GM12878 (cell line): ENCODE data around the gene SOS1. TPM values are rescaled to one million over a fixed set of nuclear protein-coding genes. Genes with fewer than 3 reads are reported as not detected.

ENCODE experiments used
- ATAC-seq: fragments of 200-7000 bp; cut with Tn5 transposase; 3 replicates; pipeline ENCODE4 v1.9.1; 2020; ENCODE audit warnings: mild to moderate bottlenecking, moderate library complexity
- BruUV-seq: library from RNA; stranded (reverse); fragments of 400-500 nt; replicated peaks from 2 replicates; lab custom pipeline; 2021; lab: Mats Ljungman, UMichigan
- CTCF ChIA-PET: fragments of 300-600 bp; sonication (Branson Sonifier 250); formaldehyde crosslinking; extraction: SDS; loops from one replicate; lab custom pipeline; 2021; ENCODE audit warnings: inconsistent platforms; lab: Yijun Ruan, JAX
- POLR2A ChIA-PET: fragments of 350-600 bp; formaldehyde crosslinking; extraction: SDS; loops from one replicate; lab custom pipeline; 2021; ENCODE audit warnings: inconsistent platforms; lab: Charles Lee
- RAD21 ChIA-PET: fragments of 300-600 bp; sonication (Branson Sonifier 250); formaldehyde crosslinking; loops from one replicate; lab custom pipeline; 2023; ENCODE audit warnings: antibody characterized with exemption; ENCODE audit not compliant: unreplicated experiment; lab: Charles Lee
- SMC1A ChIA-PET: fragments of 300-600 bp; sonication (Branson Sonifier 250); formaldehyde crosslinking; loops from one replicate; lab custom pipeline; 2023; ENCODE audit not compliant: unreplicated experiment, uncharacterized antibody; lab: Charles Lee
- DNase-seq: peaks from one replicate; pipeline ENCODE4 v3.0.0-alpha.2; 2011; ENCODE audit warnings: low read depth, low spot score
- FAIRE-seq: peaks from 3 replicates; lab custom pipeline; 2011; peaks lifted over from hg19 to GRCh38; lab: Jason Lieb, UNC
- H2AFZ ChIP-seq: 2 replicates; pipeline ENCODE4 v1.6.0; 2011; ENCODE audit warnings: low read depth, low read length, control low read depth; ENCODE audit not compliant: control insufficient read depth
- H3K27ac ChIP-seq: 2 replicates; pipeline ENCODE4 v1.5.1; 2011; ENCODE audit warnings: control low read depth; ENCODE audit not compliant: control insufficient read depth, insufficient read depth
- H3K27me3 ChIP-seq, 2 experiments: replicated peaks in 1 of 2; 2 replicates each; pipeline versions ENCODE4 v1.6.0 to v1.6.1; 2011; ENCODE audit warnings: low read length in 1 of 2; ENCODE audit not compliant: control insufficient read depth in 2 of 2, insufficient read depth in 2 of 2
- H3K36me3 ChIP-seq, 2 experiments: 2 replicates each; pipeline ENCODE4 v1.5.1; 2011; ENCODE audit warnings: low read length in 1 of 2; ENCODE audit not compliant: control insufficient read depth in 2 of 2, insufficient read depth in 2 of 2
- H3K4me1 ChIP-seq: 2 replicates; pipeline ENCODE4 v1.6.1; 2011; ENCODE audit warnings: mild to moderate bottlenecking, low read length, moderate library complexity, mixed read lengths; ENCODE audit not compliant: control insufficient read depth, insufficient read depth
- H3K4me2 ChIP-seq: 2 replicates; pipeline ENCODE4 v1.6.0; 2011; ENCODE audit warnings: control low read depth; ENCODE audit not compliant: control insufficient read depth, insufficient read depth
- H3K4me3 ChIP-seq: fragments of 200-600 bp; sonication (generic); 2 replicates; pipeline ENCODE4 v1.5.1; 2016
- H3K79me2 ChIP-seq: 2 replicates; pipeline ENCODE4 v1.6.0; 2011; ENCODE audit warnings: low read length; ENCODE audit not compliant: control insufficient read depth, insufficient read depth
- H3K9ac ChIP-seq: 2 replicates; pipeline ENCODE4 v1.8.0; 2011; ENCODE audit warnings: low read length, control low read depth, mixed read lengths; ENCODE audit not compliant: control insufficient read depth, insufficient read depth
- H3K9me3 ChIP-seq: replicated peaks from 3 replicates; pipeline ENCODE4 v1.5.1; 2011; ENCODE audit warnings: mild to moderate bottlenecking, low read length; ENCODE audit not compliant: control insufficient read depth, insufficient read depth
- H4K20me1 ChIP-seq: 2 replicates; pipeline ENCODE4 v1.6.0; 2011; ENCODE audit not compliant: control insufficient read depth, insufficient read depth
- FOXK2 ChIP-seq: fragments of 450-650 bp; IDR thresholded peaks from 2 replicates; pipeline ENCODE4 v1.6.1; 2017; ENCODE audit warnings: mild to moderate bottlenecking, moderate library complexity
- GATAD2B ChIP-seq: fragments of 450-650 bp; conservative IDR thresholded peaks from 2 replicates; pipeline ENCODE4 v1.6.1; 2017; ENCODE audit warnings: low read depth, mild to moderate bottlenecking, moderate library complexity
- HDGF ChIP-seq: fragments of 450-650 bp; IDR thresholded peaks from 2 replicates; pipeline ENCODE4 v1.6.1; 2016; ENCODE audit warnings: antibody characterized with exemption
- IKZF1 ChIP-seq: fragments of 450-650 bp; conservative IDR thresholded peaks from 2 replicates; pipeline ENCODE4 v1.6.1; 2017; ENCODE audit warnings: antibody characterized with exemption, mild to moderate bottlenecking
- MTA2 ChIP-seq: fragments of 450-650 bp; IDR thresholded peaks from 2 replicates; pipeline ENCODE4 v1.6.1; 2016; ENCODE audit warnings: low read depth, mild to moderate bottlenecking, moderate library complexity
- NFYA ChIP-seq: IDR thresholded peaks from 2 replicates; pipeline ENCODE4 v1.6.1; 2011; ENCODE audit warnings: low read depth, mild to moderate bottlenecking, low read length, improper control_type of control experiment, borderline replicate concordance
- NR2F1 ChIP-seq: fragments of 450-650 bp; conservative IDR thresholded peaks from 2 replicates; pipeline ENCODE4 v1.6.1; 2017; ENCODE audit warnings: mild to moderate bottlenecking
- PAX8 ChIP-seq: fragments of 450-650 bp; IDR thresholded peaks from 2 replicates; pipeline ENCODE4 v1.6.1; 2017; ENCODE audit warnings: mild to moderate bottlenecking, moderate library complexity
- RELB ChIP-seq: fragments of 450-650 bp; IDR thresholded peaks from 2 replicates; pipeline ENCODE4 v1.6.1; 2017; ENCODE audit warnings: low read depth, mild to moderate bottlenecking, moderate library complexity
- RUNX3 ChIP-seq: IDR thresholded peaks from 2 replicates; pipeline ENCODE4 v1.6.1; 2012; ENCODE audit warnings: low read length, inconsistent platforms
- SMAD1 ChIP-seq: fragments of 450-650 bp; IDR thresholded peaks from 2 replicates; pipeline ENCODE4 v1.6.1; 2018; ENCODE audit warnings: mild to moderate bottlenecking, low read depth; ENCODE audit not compliant: partially characterized antibody
- SMAD5 ChIP-seq: IDR thresholded peaks from 2 replicates; pipeline ENCODE4 v1.6.1; 2016; ENCODE audit warnings: antibody characterized with exemption, low read depth
- SMARCA5 ChIP-seq: fragments of 450-650 bp; IDR thresholded peaks from 2 replicates; pipeline ENCODE4 v1.6.1; 2017; ENCODE audit warnings: mild to moderate bottlenecking
- SREBF1 ChIP-seq: IDR thresholded peaks from 2 replicates; pipeline ENCODE4 v1.6.1; 2012; ENCODE audit warnings: mild to moderate bottlenecking, low read length
- TARDBP ChIP-seq: IDR thresholded peaks from 2 replicates; pipeline ENCODE4 v1.6.1; 2016; ENCODE audit warnings: borderline replicate concordance
- TBL1XR1 ChIP-seq: IDR thresholded peaks from 2 replicates; pipeline ENCODE4 v1.6.1; 2012; ENCODE audit warnings: low read depth, low read length, improper control_type of control experiment
- ZNF687 ChIP-seq: fragments of 450-650 bp; IDR thresholded peaks from 2 replicates; pipeline ENCODE4 v1.6.1; 2017; ENCODE audit warnings: mild to moderate bottlenecking, moderate library complexity
- WGBS: methylation state at CpG from one replicate; pipeline ENCODE4 v1.1.6; 2016; ENCODE audit warnings: low lambda C conversion rate; ENCODE audit not compliant: insufficient replicate concordance, insufficient coverage; ENCODE audit errors: missing lambda C conversion rate; 5-methylcytosine and 5-hydroxymethylcytosine counted together
- in situ Hi-C: fragments of 300-500 bp; cut with MboI; formaldehyde crosslinking; loops from 9 replicates; pipeline ENCODE4 v1.14.3; 2018; ENCODE audit warnings: mixed read lengths
- intact Hi-C: fragments of 100-400 bp; cut with micrococcal nuclease; formaldehyde crosslinking; loops from one replicate; pipeline ENCODE4 v1.14.2; 2022; ENCODE audit not compliant: unreplicated experiment
- polyA plus RNA-seq, 11 experiments: library from polyadenylated mRNA; depleted of rRNA in 4 of 11; unstranded in 6 of 11; stranded (reverse) in 5 of 11; fragments of >200 nt; fragmentation: Nextera tagmentation in 4 of 11; fragmentation: Illumina TruSeq in 1 of 11; extraction: Ambion mirVana in 4 of 11; extraction: Trizol in 1 of 11; gene quantifications; 1 replicate in 1 of 11; 2 replicates in 10 of 11; pipeline versions ENCODE4 v1.2.1 to v1.2.3, GENCODE V29; 2011 to 2016; ENCODE audit warnings: inconsistent platforms in 2 of 11, missing spikeins in 2 of 11, low read depth in 1 of 11
- total RNA-seq, 4 experiments: library from RNA; depleted of rRNA in 3 of 4; stranded (reverse); fragments of >200 nt in 3 of 4; fragmentation: Illumina TruSeq in 1 of 4; extraction: Trizol in 1 of 4; gene quantifications; 2 replicates each; pipeline versions ENCODE4 v1.2.1 to v1.2.3, GENCODE V29; 2013 to 2021

Gene SOS1
- total and polyA plus RNA-seq, 10 of the 15 experiments (the other 5 are each of a cell fraction or from before 2014, with no cell fraction given) = 2.1 to 24.1 (median 8.5) TPM

DNA sequence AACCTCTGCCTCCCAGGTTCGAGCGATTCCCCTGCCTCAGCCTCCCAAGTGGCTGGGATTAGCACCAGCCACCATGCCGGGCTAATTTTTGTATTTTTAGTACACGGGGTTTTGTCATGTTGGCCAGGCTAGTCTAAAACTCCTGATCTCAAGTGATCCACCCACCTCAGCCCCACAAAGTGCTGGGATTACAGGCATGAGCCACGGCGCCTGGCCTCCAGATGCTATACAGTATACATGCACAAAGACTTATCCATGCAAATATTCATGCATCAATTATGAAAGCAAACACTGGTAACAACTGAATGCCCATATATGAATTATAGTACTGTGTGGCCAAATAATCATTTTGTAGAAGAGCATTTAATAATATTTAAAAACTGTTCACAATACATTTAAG lies 36.0 kb upstream of the SOS1 start:
- no peak for ATAC-seq
- Histone ChIP-seq H3K27me3 (no peaks in the 10 kb centered on the region), H3K9ac (no peak overlapping the region), H3K79me2 (no peaks in the 10 kb centered on the region), H2AFZ (no peak overlapping the region), H3K4me1 (no peaks in the 10 kb centered on the region), H3K4me3 (no peak overlapping the region), H4K20me1 (no peaks in the 10 kb centered on the region), H3K9me3 (no peaks in the 10 kb centered on the region), H3K27ac (no peak overlapping the region), H3K4me2 (no peak overlapping the region), H3K36me3 (no peaks in the 10 kb centered on the region)
- DNase-seq = no peak
- ChIA-PET RAD21 (no interaction called here), CTCF (no interaction called here), SMC1A (no interaction called here), POLR2A (no interaction called here)
- TF ChIP-seq SMAD1 = no peak
- TF ChIP-seq NR2F1 = no peak
- TF ChIP-seq GATAD2B = no peak
- no peak for FAIRE-seq
- in situ Hi-C loops = no loop called here
- no TSS peak for BruUV-seq
- WGBS = 68% methylated on average over 4 of the region's 6 CpGs
- intact Hi-C loops = no loop called here

DNA sequence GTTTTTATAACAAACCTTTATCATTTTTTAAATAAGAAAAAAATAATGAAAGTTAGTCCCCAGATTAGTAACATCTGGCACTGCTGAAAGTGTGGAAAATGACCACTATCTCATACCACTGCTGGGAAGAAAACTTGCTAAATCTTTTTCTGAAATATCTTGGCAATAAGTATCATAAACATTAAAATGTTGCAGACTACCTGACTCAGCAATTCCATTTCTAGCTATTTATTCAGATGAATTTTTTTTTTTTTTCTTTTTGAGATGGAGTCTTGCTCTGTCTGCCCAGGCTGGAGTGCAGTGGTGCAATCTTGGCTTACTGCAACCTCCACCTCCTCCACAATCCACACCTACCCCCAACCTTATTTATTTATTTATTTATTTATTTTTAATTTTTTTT lies 35.3 kb upstream of the SOS1 start:
- Histone ChIP-seq H3K79me2 (no peaks in the 10 kb centered on the region), H3K4me1 (no peaks in the 10 kb centered on the region), H3K27ac (no peak overlapping the region), H3K36me3 (no peaks in the 10 kb centered on the region), H2AFZ (no peak overlapping the region), H3K9ac (no peak overlapping the region), H4K20me1 (no peaks in the 10 kb centered on the region), H3K4me3 (no peak overlapping the region), H3K4me2 (no peak overlapping the region), H3K9me3 (no peaks in the 10 kb centered on the region), H3K27me3 (no peaks in the 10 kb centered on the region)
- ChIA-PET RAD21 (no interaction called here), CTCF (no interaction called here), SMC1A (interaction anchor here (1.1 kb wide), 1 partner anchor 28 kb away, joined by 3 read pairs; no protein-coding TSS in a partner anchor), POLR2A (no interaction called here)
- BruUV-seq = no TSS peak
- in situ Hi-C loops (no loop called here), intact Hi-C loops (no loop called here)
- FAIRE-seq = no peak
- ATAC-seq = no peak
- DNase-seq = no peak
- TF ChIP-seq PAX8 (no peak), MTA2 (no peak), ZNF687 (no peak), FOXK2 (no peak), SMAD5 (no peak), SMARCA5 (no peak), TARDBP (no peak), SREBF1 (no peak), NFYA (no peak), RUNX3 (no peak), IKZF1 (no peak), TBL1XR1 (no peak), HDGF (no peak), RELB (no peak)
